ENCODE data around the gene CORO1C.

The CORO1C gene

DNA sequence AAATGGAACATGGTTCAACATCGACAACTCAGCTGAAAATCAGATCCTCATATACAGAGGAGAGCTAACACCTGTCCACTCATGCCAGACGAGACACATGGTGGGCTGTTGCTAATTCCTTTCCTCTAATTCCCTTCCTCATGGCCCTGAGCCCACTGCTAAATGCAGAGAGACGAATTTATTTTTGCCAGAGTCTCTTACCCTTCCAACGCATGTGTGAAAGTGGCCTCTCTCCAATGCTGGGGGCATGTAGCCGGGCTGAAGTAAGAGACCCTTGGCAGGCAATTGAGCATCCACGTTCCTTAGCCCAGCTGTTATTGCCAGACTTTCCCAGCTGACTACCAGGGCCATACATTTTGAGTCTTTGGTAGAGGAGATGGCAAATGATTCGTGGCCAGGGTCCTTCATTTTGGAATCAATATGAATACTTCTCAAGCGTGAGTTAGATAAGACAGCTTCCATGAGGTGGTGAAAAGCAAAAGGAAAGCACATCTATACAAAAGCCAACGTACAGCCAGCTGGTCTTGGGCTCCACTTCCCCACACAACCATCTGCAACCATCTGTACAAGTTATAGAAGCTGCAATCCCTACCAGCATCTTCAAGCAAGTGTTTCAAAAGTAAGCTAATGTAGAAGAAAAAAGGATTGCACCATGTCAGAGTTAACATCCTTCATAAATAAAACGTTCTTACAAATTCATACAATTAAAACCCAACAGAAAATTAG, 28.6 kb downstream of the CORO1C start:
- Histone ChIP-seq H3K9me3 (ENCODE audit: insufficient read depth, low read depth, low read length) (no peaks in the 10 kb centered on the region), H3K4me3 (ENCODE audit: low read depth, low read length) (no peak overlapping the region), H3K18ac (ENCODE audit: low read length) (peak overlapping the region; percentile 4), H2BK5ac (ENCODE audit: low read depth, low read length, poor library complexity) (peak overlapping the region; percentile 8), H3K23ac (ENCODE audit: low read length) (no peak overlapping the region), H2BK12ac (ENCODE audit: low read length) (no peak overlapping the region), H3K4me2 (ENCODE audit: low read length) (peak overlapping the region; percentile 14), H3K14ac (ENCODE audit: low read length) (no peak overlapping the region), H2AK5ac (ENCODE audit: low read length) (peak overlapping the region; percentile 3), H3K27me3 (ENCODE audit: insufficient read depth, low read length) (no peaks in the 10 kb centered on the region), H3K4ac (ENCODE audit: low read depth, low read length) (peak overlapping the region; percentile 7), H3K36me3 (ENCODE audit: control insufficient read depth in 1 of 2, insufficient read depth in 2 of 2, low read length in 2 of 2) (peaks cover 8 to 21% of the 10 kb centered on the region in 2 experiments), H3K4me1 (ENCODE audit: control insufficient read depth in 1 of 2, insufficient read depth in 2 of 2, low read length in 2 of 2) (peaks cover 21 to 23% of the 10 kb centered on the region in 2 experiments), H4K91ac (ENCODE audit: low read depth, low read length) (peak overlapping the region; percentile 11), H3K79me1 (ENCODE audit: low read length) (peaks cover 3% of the 10 kb centered on the region), H3K9ac (ENCODE audit: low read length) (peak overlapping the region; percentile 31), H3K79me2 (ENCODE audit: control insufficient read depth, insufficient read depth, low read length, poor library complexity) (peaks cover 12% of the 10 kb centered on the region), H3K27ac (ENCODE audit: low read depth, low read length) (peak overlapping the region; percentile 87), H4K8ac (ENCODE audit: low read depth, low read length) (no peak overlapping the region), H2AFZ (ENCODE audit: insufficient read depth, low read length, poor library complexity) (no peak overlapping the region), H2BK120ac (ENCODE audit: insufficient read depth, low read length, poor library complexity) (no peak overlapping the region), H4K12ac (ENCODE audit: low read depth, low read length) (no peak overlapping the region)
- no CpG with 5 or more reads among the region's 10 CpGs for WGBS (ENCODE audit: extremely low coverage, insufficient coverage, insufficient read length)
- no peak for DNase-seq

DNA sequence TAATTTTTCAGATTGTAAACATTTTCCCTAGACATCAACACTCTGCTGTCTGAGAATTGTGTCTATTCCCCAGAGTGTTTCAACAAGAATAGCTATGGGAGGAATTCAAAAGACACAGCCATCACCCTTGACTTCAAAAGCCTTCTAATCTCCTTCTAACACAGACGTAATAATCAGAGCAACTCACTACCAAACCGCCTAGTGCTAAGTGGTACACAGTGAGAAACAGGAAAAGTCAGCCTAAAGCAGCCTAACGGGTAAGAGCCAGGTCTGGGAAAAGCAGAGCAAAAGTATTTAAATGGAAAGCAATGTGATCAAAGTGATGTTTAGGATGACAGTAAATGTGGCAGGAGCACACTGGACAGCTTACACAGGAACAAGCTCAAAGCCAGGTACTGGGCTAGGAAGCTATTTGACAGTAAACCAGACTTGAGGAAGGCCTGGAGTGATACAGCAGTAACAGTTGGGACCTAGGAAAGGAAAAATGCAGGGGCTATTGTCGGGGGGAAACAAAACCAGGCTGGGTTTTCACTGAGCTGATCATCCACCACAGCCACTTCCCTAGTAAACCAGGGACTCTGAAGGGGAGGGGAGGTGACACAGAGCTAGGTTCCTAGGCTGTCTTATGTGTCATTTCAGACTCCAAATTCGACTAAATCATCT, 29.4 kb downstream of the CORO1C start:
- peaks cover 3% of the 10 kb centered on the region for H3K79me1 ChIP-seq (ENCODE audit: low read length)
- H3K23ac ChIP-seq (ENCODE audit: low read length) = no peak overlapping the region
- peak overlapping the region; percentile 31 for H2BK5ac ChIP-seq (ENCODE audit: low read depth, low read length, poor library complexity)
- no peak overlapping the region for H2BK120ac ChIP-seq (ENCODE audit: insufficient read depth, low read length, poor library complexity)
- DNase-seq = peak; percentile 79 to 96
- no CpG with 5 or more reads among the region's 5 CpGs for WGBS (ENCODE audit: extremely low coverage, insufficient coverage, insufficient read length)
- H4K12ac ChIP-seq (ENCODE audit: low read depth, low read length) = no peak overlapping the region
- peaks cover 21 to 23% of the 10 kb centered on the region in 2 experiments for H3K4me1 ChIP-seq (ENCODE audit: control insufficient read depth in 1 of 2, insufficient read depth in 2 of 2, low read length in 2 of 2)
- H4K91ac ChIP-seq (ENCODE audit: low read depth, low read length) = no peak overlapping the region
- no peaks in the 10 kb centered on the region for H3K27me3 ChIP-seq (ENCODE audit: insufficient read depth, low read length)
- H3K27ac ChIP-seq (ENCODE audit: low read depth, low read length) = peak overlapping the region; percentile 87
- peak overlapping the region; percentile 15 for H3K4ac ChIP-seq (ENCODE audit: low read depth, low read length)
- no peak overlapping the region for H3K9ac ChIP-seq (ENCODE audit: low read length)
- H4K8ac ChIP-seq (ENCODE audit: low read depth, low read length) = no peak overlapping the region
- no peaks in the 10 kb centered on the region for H3K9me3 ChIP-seq (ENCODE audit: insufficient read depth, low read depth, low read length)
- no peak overlapping the region for H3K14ac ChIP-seq (ENCODE audit: low read length)
- no peak overlapping the region for H2AFZ ChIP-seq (ENCODE audit: insufficient read depth, low read length, poor library complexity)
- H3K79me2 ChIP-seq (ENCODE audit: control insufficient read depth, insufficient read depth, low read length, poor library complexity) = peaks cover 12% of the 10 kb centered on the region
- H3K36me3 ChIP-seq (ENCODE audit: control insufficient read depth in 1 of 2, insufficient read depth in 2 of 2, low read length in 2 of 2) = peaks cover 8 to 21% of the 10 kb centered on the region in 2 experiments
- H2BK12ac ChIP-seq (ENCODE audit: low read length) = no peak overlapping the region
- peak overlapping the region; percentile 18 for H3K4me2 ChIP-seq (ENCODE audit: low read length)
- H2AK5ac ChIP-seq (ENCODE audit: low read length) = no peak overlapping the region
- no peak overlapping the region for H3K18ac ChIP-seq (ENCODE audit: low read length)
- H3K4me3 ChIP-seq (ENCODE audit: low read depth, low read length) = no peak overlapping the region

DNA sequence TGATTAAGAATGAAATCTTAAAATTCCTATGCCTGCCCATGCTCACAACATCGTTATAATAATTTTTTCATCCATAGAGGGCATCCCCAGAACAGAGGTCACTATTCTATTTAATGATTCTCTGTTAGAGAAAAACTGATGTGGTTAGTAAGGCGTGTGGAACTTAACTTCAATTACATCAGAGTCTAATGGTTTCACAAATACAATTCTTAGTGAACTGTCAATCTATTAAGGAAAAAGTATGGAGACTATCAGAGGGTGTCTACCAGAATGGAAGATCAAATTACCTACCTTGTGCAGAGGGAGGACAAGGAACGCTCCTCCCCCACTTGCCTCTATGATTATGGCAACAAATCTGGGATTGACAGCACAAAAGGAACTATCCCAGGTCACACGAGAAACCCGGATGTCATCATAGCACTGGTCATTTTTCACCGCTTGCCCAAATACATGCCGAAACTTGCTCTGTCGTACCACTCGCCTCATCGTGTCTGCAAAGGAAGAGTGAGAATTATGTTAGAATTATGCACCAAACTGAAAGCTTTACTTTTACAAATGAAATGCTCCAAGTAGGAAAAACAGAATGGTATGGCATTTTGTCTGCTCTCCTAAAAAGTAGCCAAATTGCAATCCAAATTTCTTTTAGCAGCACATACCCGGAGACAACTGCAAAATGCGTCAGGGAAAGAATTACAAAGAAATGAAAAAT, 30.3 kb downstream of the CORO1C start:
- no peak overlapping the region for H2AFZ ChIP-seq (ENCODE audit: insufficient read depth, low read length, poor library complexity)
- no CpG with 5 or more reads among the region's 12 CpGs for WGBS (ENCODE audit: extremely low coverage, insufficient coverage, insufficient read length)

DNA sequence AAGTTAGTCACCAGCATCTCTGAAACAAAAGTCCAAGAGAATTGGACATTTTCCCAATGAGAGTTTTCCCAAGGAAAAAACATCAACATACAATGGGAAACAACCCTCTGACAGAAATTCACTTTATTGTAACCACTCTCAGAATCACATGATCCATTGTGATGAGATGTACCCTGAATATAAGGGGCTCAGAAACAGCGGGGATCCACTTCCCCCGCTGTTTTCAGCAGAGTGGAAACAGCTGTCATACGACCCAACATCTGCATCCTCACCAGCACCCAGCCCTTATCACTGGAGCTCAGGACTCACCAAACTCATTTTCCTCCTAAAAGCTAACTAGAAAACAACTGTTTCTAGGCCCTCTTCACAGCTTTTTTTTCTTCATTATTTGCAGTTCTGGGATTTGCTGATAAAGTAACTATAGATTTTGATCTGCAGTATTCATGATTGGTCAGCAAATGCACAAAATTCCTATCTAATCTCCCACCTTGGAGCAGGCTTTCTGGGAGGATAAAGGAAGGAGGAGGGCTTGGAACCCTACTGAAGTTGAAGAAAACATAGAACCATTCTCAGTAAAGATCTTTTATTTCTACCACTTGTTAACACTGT, 31.3 kb downstream of the CORO1C start:
- peak overlapping the region; percentile 82 for H2BK12ac ChIP-seq (ENCODE audit: low read length)
- H3K4me3 ChIP-seq (ENCODE audit: low read depth, low read length) = no peak overlapping the region
- H4K12ac ChIP-seq (ENCODE audit: low read depth, low read length) = no peak overlapping the region
- peaks cover 8 to 23% of the 10 kb centered on the region in 2 experiments for H3K36me3 ChIP-seq (ENCODE audit: control insufficient read depth in 1 of 2, insufficient read depth in 2 of 2, low read length in 2 of 2)
- H3K23ac ChIP-seq (ENCODE audit: low read length) = no peak overlapping the region
- peaks cover 24 to 25% of the 10 kb centered on the region in 2 experiments for H3K4me1 ChIP-seq (ENCODE audit: control insufficient read depth in 1 of 2, insufficient read depth in 2 of 2, low read length in 2 of 2)
- no peak overlapping the region for H3K9ac ChIP-seq (ENCODE audit: low read length)
- H3K9me3 ChIP-seq (ENCODE audit: insufficient read depth, low read depth, low read length) = no peaks in the 10 kb centered on the region
- H2AK5ac ChIP-seq (ENCODE audit: low read length) = no peak overlapping the region
- no CpG with 5 or more reads among the region's 3 CpGs for WGBS (ENCODE audit: extremely low coverage, insufficient coverage, insufficient read length)
- H3K27ac ChIP-seq (ENCODE audit: low read depth, low read length) = no peak overlapping the region
- H3K79me1 ChIP-seq (ENCODE audit: low read length) = peaks cover 3% of the 10 kb centered on the region
- H3K18ac ChIP-seq (ENCODE audit: low read length) = no peak overlapping the region
- peak in 1 of 2 donors; percentile 7 for DNase-seq
- no peak overlapping the region for H2BK5ac ChIP-seq (ENCODE audit: low read depth, low read length, poor library complexity)
- H4K8ac ChIP-seq (ENCODE audit: low read depth, low read length) = no peak overlapping the region
- no peak overlapping the region for H3K4me2 ChIP-seq (ENCODE audit: low read length)
- H3K14ac ChIP-seq (ENCODE audit: low read length) = no peak overlapping the region
- H3K79me2 ChIP-seq (ENCODE audit: control insufficient read depth, insufficient read depth, low read length, poor library complexity) = peaks cover 13% of the 10 kb centered on the region
- no peaks in the 10 kb centered on the region for H3K27me3 ChIP-seq (ENCODE audit: insufficient read depth, low read length)
- H3K4ac ChIP-seq (ENCODE audit: low read depth, low read length) = peak overlapping the region; percentile 42
- H4K91ac ChIP-seq (ENCODE audit: low read depth, low read length) = no peak overlapping the region
- H2BK120ac ChIP-seq (ENCODE audit: insufficient read depth, low read length, poor library complexity) = no peak overlapping the region
- H2AFZ ChIP-seq (ENCODE audit: insufficient read depth, low read length, poor library complexity) = no peak overlapping the region

More for the DNA sequence above, 30.3 kb downstream of the CORO1C start:
- DNase-seq = peak; percentile 50 to 66
- no peak overlapping the region for H4K8ac ChIP-seq (ENCODE audit: low read depth, low read length)
- H3K4me2 ChIP-seq (ENCODE audit: low read length) = peak overlapping the region; percentile 13
- peak overlapping the region; percentile 1 for H2BK5ac ChIP-seq (ENCODE audit: low read depth, low read length, poor library complexity)
- peaks cover 12% of the 10 kb centered on the region for H3K79me2 ChIP-seq (ENCODE audit: control insufficient read depth, insufficient read depth, low read length, poor library complexity)
- no peak overlapping the region for H3K23ac ChIP-seq (ENCODE audit: low read length)
- no peak overlapping the region for H2BK12ac ChIP-seq (ENCODE audit: low read length)
- no peak overlapping the region for H4K91ac ChIP-seq (ENCODE audit: low read depth, low read length)
- H3K9me3 ChIP-seq (ENCODE audit: insufficient read depth, low read depth, low read length) = no peaks in the 10 kb centered on the region
- no peak overlapping the region for H3K18ac ChIP-seq (ENCODE audit: low read length)
- H4K12ac ChIP-seq (ENCODE audit: low read depth, low read length) = no peak overlapping the region
- no peak overlapping the region for H2AK5ac ChIP-seq (ENCODE audit: low read length)
- no peak overlapping the region for H3K4ac ChIP-seq (ENCODE audit: low read depth, low read length)
- H2BK120ac ChIP-seq (ENCODE audit: insufficient read depth, low read length, poor library complexity) = no peak overlapping the region
- H3K4me3 ChIP-seq (ENCODE audit: low read depth, low read length) = no peak overlapping the region
- H3K9ac ChIP-seq (ENCODE audit: low read length) = no peak overlapping the region
- H3K14ac ChIP-seq (ENCODE audit: low read length) = peak overlapping the region; percentile 11
- H3K36me3 ChIP-seq (ENCODE audit: control insufficient read depth in 1 of 2, insufficient read depth in 2 of 2, low read length in 2 of 2) = peaks cover 8 to 21% of the 10 kb centered on the region in 2 experiments
- H3K79me1 ChIP-seq (ENCODE audit: low read length) = peaks cover 3% of the 10 kb centered on the region
- peaks cover 23% of the 10 kb centered on the region in 2 experiments for H3K4me1 ChIP-seq (ENCODE audit: control insufficient read depth in 1 of 2, insufficient read depth in 2 of 2, low read length in 2 of 2)
- no peaks in the 10 kb centered on the region for H3K27me3 ChIP-seq (ENCODE audit: insufficient read depth, low read length)
- H3K27ac ChIP-seq (ENCODE audit: low read depth, low read length) = peak overlapping the region; percentile 87
